Adrenal gland (tissue), 5 donors: ENCODE measurements around the gene OR5AP2.

ENCODE experiments used
- CTCF ChIP-seq, 6 experiments: fragments of 450-650 bp in 4 of 6; fragments of 200-600 bp in 2 of 6; sonication (generic) in 1 of 6; IDR thresholded peaks; 1 replicate in 5 of 6; 2 replicates in 1 of 6; pipeline versions ENCODE4 v1.5.1 to v1.8.0; 2016 to 2021; ENCODE audit warnings: antibody characterized with exemption in 6 of 6, mild to moderate bottlenecking in 2 of 6, moderate library complexity in 1 of 6
- POLR2A ChIP-seq, 2 donors: fragments of 450-650 bp; IDR thresholded peaks; one replicate each; pipeline ENCODE4 v1.6.1; 2017; ENCODE audit warnings: antibody characterized with exemption in 2 of 2, mild to moderate bottlenecking in 2 of 2, moderate library complexity in 1 of 2
- donor health status: DM: no; HTN: no; CAD: no.

DNA sequence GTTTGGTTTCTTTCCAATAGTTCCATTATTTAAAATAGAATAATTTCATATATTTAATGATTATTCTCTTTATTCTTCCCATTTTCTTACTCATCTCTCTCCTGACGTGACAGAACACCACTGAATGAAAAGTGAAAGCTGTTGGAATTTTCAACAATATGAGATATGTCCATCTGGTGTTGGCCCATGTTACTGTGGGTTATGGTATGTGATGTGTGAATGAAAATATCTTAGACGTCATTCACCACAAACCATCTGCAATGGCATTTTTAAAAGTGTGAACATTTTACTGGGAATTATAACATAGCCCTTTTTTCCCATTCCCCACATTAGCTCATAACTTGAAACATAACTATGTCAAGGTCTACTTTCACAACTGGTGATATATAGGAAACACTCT is 16.3 kb downstream of the OR5AP2 start:
- no peak for TF ChIP-seq CTCF (IDR thresholded peaks at IDR 0.05)
- TF ChIP-seq POLR2A (IDR thresholded peaks at IDR 0.05) = no peak
